Adipocyte (in vitro differentiated cells): ENCODE data around the gene FAM107A.

Experiments
- DNase-seq: peaks from one replicate; pipeline ENCODE4 v3.0.0-alpha.2; 2015; ENCODE audit warnings: low read depth
- H3K27me3 ChIP-seq: replicated peaks from 2 replicates; pipeline ENCODE4 v1.7.0; 2013; ENCODE audit warnings: mild to moderate bottlenecking, low read length, moderate library complexity; ENCODE audit not compliant: control insufficient read depth, insufficient read depth
- H3K36me3 ChIP-seq: 2 replicates; pipeline ENCODE4 v1.7.0; 2013; ENCODE audit warnings: low read length, mild to moderate bottlenecking, moderate library complexity; ENCODE audit not compliant: control insufficient read depth, insufficient read depth, severe bottlenecking
- H3K4me1 ChIP-seq: 2 replicates; pipeline ENCODE4 v1.7.0; 2013; ENCODE audit warnings: mild to moderate bottlenecking, low read length, moderate library complexity; ENCODE audit not compliant: control insufficient read depth, insufficient read depth
- H3K4me3 ChIP-seq: 2 replicates; pipeline ENCODE4 v1.7.0; 2013; ENCODE audit warnings: mild to moderate bottlenecking, low read length, moderate library complexity
- H3K9ac ChIP-seq: 2 replicates; pipeline ENCODE4 v1.7.0; 2013; ENCODE audit warnings: mild to moderate bottlenecking, low read length, moderate library complexity
- H3K9me3 ChIP-seq: 2 replicates; pipeline ENCODE4 v1.7.0; 2013; ENCODE audit warnings: mild to moderate bottlenecking, low read length, moderate library complexity; ENCODE audit not compliant: control insufficient read depth

Gene FAM107A

GRCh38 chr3:58564456-58565160 is 12.6 kb downstream of the FAM107A start:
- H3K4me1 ChIP-seq = peaks cover 9% of the 10 kb centered on the region
- H3K4me3 ChIP-seq = no peak overlapping the region
- DNase-seq = peak; percentile 72
- H3K9me3 ChIP-seq = no peaks in the 10 kb centered on the region
- H3K9ac ChIP-seq = no peak overlapping the region
- no peaks in the 10 kb centered on the region for H3K36me3 ChIP-seq
- H3K27me3 ChIP-seq = no peaks in the 10 kb centered on the region

- H3K9me3 ChIP-seq = no peaks in the 10 kb centered on the region
- no peak overlapping the region for H3K4me3 ChIP-seq
- no peaks in the 10 kb centered on the region for H3K36me3 ChIP-seq
- no peak overlapping the region for H3K9ac ChIP-seq
- H3K4me1 ChIP-seq = peaks cover 9% of the 10 kb centered on the region
- H3K27me3 ChIP-seq = no peaks in the 10 kb centered on the region
- DNase-seq = no peak
These were observed 13.1 kb downstream of the FAM107A start for GRCh38 chr3:58564054-58564453.

- Histone ChIP-seq H3K36me3 (no peaks in the 10 kb centered on the region), H3K4me3 (no peak overlapping the region), H3K9me3 (no peaks in the 10 kb centered on the region), H3K9ac (no peak overlapping the region), H3K27me3 (no peaks in the 10 kb centered on the region), H3K4me1 (peaks cover 9% of the 10 kb centered on the region)
- no peak for DNase-seq
These were observed 13.7 kb downstream of the FAM107A start for GRCh38 chr3:58563386-58564035.

- no peak for DNase-seq
These were observed 14.7 kb downstream of the FAM107A start for GRCh38 chr3:58562498-58562897.

GRCh38 chr3:58560771-58561311 is 16.4 kb downstream of the FAM107A start:
- no peaks in the 10 kb centered on the region for H3K27me3 ChIP-seq
- peaks cover 23% of the 10 kb centered on the region for H3K4me1 ChIP-seq
- no peak overlapping the region for H3K4me3 ChIP-seq
- DNase-seq = peak; percentile 89
- H3K9ac ChIP-seq = no peak overlapping the region
- H3K9me3 ChIP-seq = no peaks in the 10 kb centered on the region
- H3K36me3 ChIP-seq = no peaks in the 10 kb centered on the region

More at GRCh38 chr3:58562498-58562897, 14.7 kb downstream of the FAM107A start:
- peaks cover 13% of the 10 kb centered on the region for H3K4me1 ChIP-seq
- H3K9ac ChIP-seq = no peak overlapping the region
- H3K36me3 ChIP-seq = no peaks in the 10 kb centered on the region
- no peaks in the 10 kb centered on the region for H3K27me3 ChIP-seq
- no peak overlapping the region for H3K4me3 ChIP-seq
- H3K9me3 ChIP-seq = no peaks in the 10 kb centered on the region

GRCh38 chr3:58559586-58559985 is 17.6 kb downstream of the FAM107A start:
- H3K4me1 ChIP-seq = peaks cover 17% of the 10 kb centered on the region
- no peaks in the 10 kb centered on the region for H3K9me3 ChIP-seq
- H3K27me3 ChIP-seq = no peaks in the 10 kb centered on the region
- no peaks in the 10 kb centered on the region for H3K36me3 ChIP-seq
- no peak overlapping the region for H3K9ac ChIP-seq
- no peak overlapping the region for H3K4me3 ChIP-seq
- no peak for DNase-seq

- peak overlapping the region; percentile 39 for H3K9ac ChIP-seq
- DNase-seq = no peak
- no peaks in the 10 kb centered on the region for H3K36me3 ChIP-seq
- no peaks in the 10 kb centered on the region for H3K27me3 ChIP-seq
- peak overlapping the region; percentile 7 for H3K4me3 ChIP-seq
- peaks cover 14% of the 10 kb centered on the region for H3K4me1 ChIP-seq
- no peaks in the 10 kb centered on the region for H3K9me3 ChIP-seq
These were observed 19.7 kb downstream of the FAM107A start for GRCh38 chr3:58557491-58557890.

GRCh38 chr3:58556761-58557221 is 20.4 kb downstream of the FAM107A start:
- Histone ChIP-seq H3K4me1 (peaks cover 14% of the 10 kb centered on the region), H3K27me3 (no peaks in the 10 kb centered on the region), H3K9me3 (no peaks in the 10 kb centered on the region), H3K9ac (peak overlapping the region; percentile 39), H3K4me3 (peak overlapping the region; percentile 7), H3K36me3 (no peaks in the 10 kb centered on the region)
- no peak for DNase-seq

GRCh38 chr3:58556001-58556400 is 21.2 kb downstream of the FAM107A start:
- H3K9me3 ChIP-seq = no peaks in the 10 kb centered on the region
- no peaks in the 10 kb centered on the region for H3K27me3 ChIP-seq
- no peak overlapping the region for H3K9ac ChIP-seq
- no peak overlapping the region for H3K4me3 ChIP-seq
- DNase-seq = no peak
- H3K36me3 ChIP-seq = no peaks in the 10 kb centered on the region
- peaks cover 14% of the 10 kb centered on the region for H3K4me1 ChIP-seq

GRCh38 chr3:58555203-58555602 is 22.0 kb downstream of the FAM107A start:
- Histone ChIP-seq H3K27me3 (no peaks in the 10 kb centered on the region), H3K9ac (no peak overlapping the region), H3K36me3 (no peaks in the 10 kb centered on the region), H3K4me3 (no peak overlapping the region), H3K9me3 (no peaks in the 10 kb centered on the region), H3K4me1 (peaks cover 14% of the 10 kb centered on the region)
- no peak for DNase-seq

- Histone ChIP-seq H3K9ac (no peak overlapping the region), H3K4me3 (no peak overlapping the region), H3K27me3 (no peaks in the 10 kb centered on the region), H3K9me3 (no peaks in the 10 kb centered on the region), H3K4me1 (peaks cover 14% of the 10 kb centered on the region), H3K36me3 (no peaks in the 10 kb centered on the region)
- no peak for DNase-seq
These were observed 24.2 kb downstream of the FAM107A start for GRCh38 chr3:58553003-58553402.
